H1 (cell line): Measurements from ENCODE around the gene IL17REL. TPM values are rescaled to one million over a fixed set of nuclear protein-coding genes. Genes with fewer than 3 reads are reported as not detected.

ENCODE experiments used
- RNF2 ChIP-seq: fragments of 200-900, 300-1000 bp; sonication (generic); IDR thresholded peaks from 2 replicates; pipeline ENCODE4 v1.7.1; 2016; ENCODE audit warnings: borderline replicate concordance, low read depth, mild to moderate bottlenecking, antibody characterized with exemption, low read length; ENCODE audit not compliant: poor library complexity, severe bottlenecking; ENCODE audit errors: missing control alignments
- SIN3A ChIP-seq, 2 experiments: IDR thresholded peaks in 1 of 2; conservative IDR thresholded peaks in 1 of 2; 2 replicates each; pipeline ENCODE4 v1.6.1; 2011 to 2012; ENCODE audit warnings: low read length in 2 of 2, improper control_type of control experiment in 1 of 2, low read depth in 1 of 2, mild to moderate bottlenecking in 1 of 2
- polyA plus RNA-seq, 7 experiments: library from polyadenylated mRNA; depleted of rRNA in 3 of 7; stranded (reverse) in 5 of 7; unstranded in 2 of 7; fragments of >200 nt in 5 of 7; fragments of 200-250 nt in 2 of 7; gene quantifications; 1 replicate in 5 of 7; 2 replicates in 1 of 7; 4 replicates in 1 of 7; pipeline versions ENCODE4 v1.2.1 to v1.2.3, GENCODE V29; 2011 to 2013; ENCODE audit warnings: missing spikeins in 2 of 7, mixed read lengths in 2 of 7
- total RNA-seq: library from RNA; stranded (reverse); fragmentation: NEBNext Ultra II Directional; extraction: Animal tissue kit (Norgen Biotek cat#: 25700); gene quantifications from 2 replicates; pipeline ENCODE4 v1.2.1, GENCODE V29; 2021

IL17REL gene
- total and polyA plus RNA-seq, 2 of the 8 experiments (the other 6 are each of a cell fraction or from before 2014, with no cell fraction given) = 0.15 to 0.20 TPM

- no peak for TF ChIP-seq SIN3A (conservative IDR thresholded peaks at IDR 0.05 in 1 of 2, IDR thresholded peaks at IDR 0.05 in 1 of 2; ENCODE audit: low read depth in 1 of 2, low read length in 2 of 2)
- no peak for TF ChIP-seq RNF2
- TF ChIP-seq, all 59 proteins: peak for 0
These were observed 20.5 kb downstream of the IL17REL start (continued) for GRCh38 chr22:49991907-49992533.
